Suppressor macrophage treated with lipopolysaccharide for 1 hour (primary cell): ENCODE results near the gene LELP1.
"Not testable (repeated sequence)": the region's sequence is repeated elsewhere in the genome, so short reads cannot be mapped to it uniquely, and the experiment has no call there.

Source experiments
- DNase-seq, 3 donors: peaks; one replicate each; pipeline ENCODE4 v3.0.0-alpha.2; 2020 to 2022

Gene LELP1

DNA sequence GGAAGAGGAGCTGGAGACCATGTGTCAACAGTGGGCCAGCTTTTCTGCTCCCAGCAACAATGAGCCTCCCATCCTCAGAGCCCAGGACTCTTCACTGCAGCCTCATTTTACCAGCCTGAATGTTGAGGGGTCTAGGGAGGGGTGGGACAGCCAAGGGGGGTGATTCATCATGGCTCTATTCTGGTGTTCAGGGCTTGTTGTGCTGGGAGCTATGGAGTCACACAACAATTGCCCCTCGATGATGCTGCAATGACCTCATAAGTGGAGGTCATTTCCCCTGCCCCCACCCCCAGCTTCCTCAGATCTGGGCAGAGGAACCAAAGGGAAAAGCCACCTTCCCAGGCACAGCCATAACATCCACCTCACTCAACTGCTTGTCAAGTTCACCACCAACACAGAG is at the start of gene LELP1:
TSS of gene LELP1 (plus strand) at position 301 of the 400 bp plus-strand sequence. CDS start 1,278 bp downstream, outside the sequence.
- DNase-seq = peak in 2 of 3 donors; percentile 8 to 25

DNA sequence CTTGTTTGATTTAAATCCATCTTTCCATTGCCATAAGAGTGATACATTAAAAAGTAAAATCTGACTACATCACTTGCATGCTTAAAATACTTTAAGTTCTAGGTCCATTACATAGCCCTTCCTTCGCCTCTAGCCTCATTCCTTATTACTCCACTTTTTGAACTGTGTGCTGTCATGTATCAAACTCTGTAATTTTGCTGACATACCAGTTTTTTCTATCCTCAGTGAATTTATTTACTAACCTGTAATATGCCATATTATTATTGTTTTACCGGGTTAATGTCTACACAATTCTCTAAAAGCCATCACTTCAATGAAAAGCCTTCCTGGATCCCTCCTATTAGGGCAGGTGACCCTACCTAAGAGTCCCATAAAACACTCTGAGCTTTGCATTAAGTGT is 47.7 kb upstream of the LELP1 start:
- DNase-seq = no peak

DNA sequence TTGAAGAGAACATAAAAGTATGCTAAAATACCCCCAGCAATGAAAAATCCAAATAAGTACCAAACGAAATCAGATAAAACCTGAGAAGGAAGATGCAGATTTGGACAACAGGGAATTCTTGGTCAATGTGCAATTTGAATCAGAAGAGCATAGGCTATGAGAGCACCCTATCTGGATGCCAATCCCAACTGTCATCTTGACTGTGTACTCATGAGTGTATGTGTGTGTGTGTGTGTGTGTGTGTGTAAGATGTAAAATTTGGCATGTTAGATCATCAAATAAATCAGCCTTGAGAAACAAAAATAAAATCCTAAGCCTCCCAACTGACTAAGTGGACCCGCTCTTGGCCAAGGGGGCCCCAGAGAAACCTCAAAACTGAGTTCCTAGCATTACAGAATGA is 34.5 kb upstream of the LELP1 start:
- DNase-seq = no peak

DNA sequence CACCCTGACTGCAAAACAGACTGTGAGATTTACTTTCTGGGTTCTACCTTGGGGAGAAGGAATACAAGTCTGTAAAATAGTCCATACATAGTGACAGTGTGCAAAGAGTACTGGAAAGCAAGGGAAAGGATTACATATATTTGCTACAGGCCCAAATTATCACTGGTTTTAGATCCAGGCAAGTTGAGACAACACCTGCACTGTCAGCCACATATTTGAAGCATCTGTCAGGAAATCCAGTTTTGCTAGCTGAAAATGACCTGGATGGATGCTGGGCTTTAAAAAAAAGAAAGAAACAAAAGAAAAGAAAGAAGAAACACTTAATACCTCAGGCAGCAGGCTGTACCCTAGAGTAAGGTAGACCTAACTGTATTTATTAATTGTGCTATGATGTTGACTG is 28.6 kb upstream of the LELP1 start:
- no peak for DNase-seq

DNA sequence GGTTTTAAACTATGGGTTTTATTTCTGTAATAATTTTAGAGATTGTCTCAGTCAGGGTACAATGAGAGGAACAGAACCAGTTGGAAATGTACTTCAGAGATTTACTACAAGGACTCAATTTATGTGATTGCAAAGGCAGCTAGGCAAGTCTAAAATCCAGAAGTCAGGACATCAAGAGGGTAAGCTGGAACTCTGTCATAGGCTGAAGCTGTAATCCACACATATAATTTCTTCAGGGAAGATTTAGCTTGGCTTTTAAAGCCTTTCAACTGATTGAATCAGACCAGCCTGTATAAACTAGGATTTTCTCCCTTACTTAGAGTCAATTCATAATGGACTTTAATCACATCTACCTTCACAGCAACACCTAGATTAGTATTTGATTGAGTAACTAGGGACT is 24.3 kb upstream of the LELP1 start:
- no peak for DNase-seq

DNA sequence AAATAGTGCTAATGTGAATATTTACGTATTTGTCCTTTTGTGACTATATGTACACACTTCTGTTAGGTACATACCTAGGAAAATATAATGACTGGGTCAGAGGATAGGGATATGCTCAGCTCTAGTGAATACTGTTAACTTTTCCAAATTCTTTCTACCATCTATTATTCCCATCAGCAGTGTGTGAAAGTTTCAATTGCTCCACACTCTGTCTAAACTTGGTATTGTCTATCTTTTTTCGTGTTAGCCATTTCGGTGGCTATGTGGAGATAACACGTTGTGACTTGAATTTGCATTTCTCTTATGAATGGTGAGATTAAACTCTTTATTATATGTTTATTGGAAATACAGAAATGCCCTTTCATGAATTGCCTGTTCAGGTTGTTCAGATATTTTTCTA is 22.7 kb upstream of the LELP1 start:
- no peak for DNase-seq

DNA sequence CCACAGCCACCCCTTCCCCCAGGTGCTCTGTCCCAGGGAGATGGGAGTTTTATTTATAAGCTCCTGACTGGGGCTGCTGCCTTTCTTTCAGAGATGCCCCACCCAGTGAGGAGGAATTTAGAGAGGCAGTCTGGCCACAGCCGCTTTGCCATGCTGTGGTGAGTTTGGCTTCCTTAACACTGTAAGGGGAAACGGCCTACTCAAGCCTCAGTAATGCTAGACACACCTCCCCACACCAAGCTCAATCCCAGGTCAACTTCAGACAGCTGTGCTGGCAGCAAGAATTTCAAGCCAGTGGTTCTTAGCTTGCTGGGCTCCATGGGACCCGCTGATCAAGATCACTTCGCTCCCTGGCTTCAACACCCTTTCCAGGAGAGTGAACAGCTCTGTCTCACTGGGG is 14.9 kb upstream of the LELP1 start:
- DNase-seq = not testable (repeated sequence)

DNA sequence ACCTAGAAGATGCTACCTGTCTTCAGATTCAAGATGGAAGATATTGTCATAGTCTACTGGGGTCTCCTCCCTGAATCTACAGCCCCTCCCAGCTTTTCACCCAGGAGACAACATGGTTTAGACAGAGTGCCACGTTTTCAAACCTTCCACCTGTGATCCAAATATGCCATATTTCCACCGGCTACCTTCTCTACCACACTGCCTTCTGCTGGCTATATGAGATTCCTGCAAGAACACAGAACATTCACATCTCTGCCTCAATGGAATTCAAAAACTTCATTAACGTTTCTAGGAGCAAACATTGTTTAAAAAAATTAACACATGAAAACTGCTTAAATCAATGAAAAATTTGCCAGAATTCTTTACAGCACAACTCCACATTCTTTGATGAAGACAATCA is 12.9 kb upstream of the LELP1 start:
- DNase-seq = no peak

DNA sequence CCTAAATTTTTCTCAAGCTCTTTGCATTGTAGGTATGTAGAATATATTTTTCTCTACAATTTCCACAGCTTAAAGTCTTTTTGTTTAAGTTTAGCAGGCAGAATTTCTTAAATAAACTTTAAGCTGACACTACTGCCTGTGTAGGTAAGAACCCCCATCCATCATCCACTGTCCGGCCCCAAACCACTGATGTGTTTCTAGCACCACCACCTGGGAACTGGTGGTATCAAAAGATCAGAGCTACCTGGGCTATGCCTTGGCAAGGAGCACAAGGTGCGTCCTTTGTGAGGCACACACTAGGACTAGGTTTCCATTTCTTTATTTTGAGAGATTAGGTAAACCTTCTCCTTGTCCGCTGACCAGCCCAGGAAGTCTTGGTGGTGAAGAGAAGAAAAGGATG is 10.5 kb upstream of the LELP1 start:
- DNase-seq = no peak

DNA sequence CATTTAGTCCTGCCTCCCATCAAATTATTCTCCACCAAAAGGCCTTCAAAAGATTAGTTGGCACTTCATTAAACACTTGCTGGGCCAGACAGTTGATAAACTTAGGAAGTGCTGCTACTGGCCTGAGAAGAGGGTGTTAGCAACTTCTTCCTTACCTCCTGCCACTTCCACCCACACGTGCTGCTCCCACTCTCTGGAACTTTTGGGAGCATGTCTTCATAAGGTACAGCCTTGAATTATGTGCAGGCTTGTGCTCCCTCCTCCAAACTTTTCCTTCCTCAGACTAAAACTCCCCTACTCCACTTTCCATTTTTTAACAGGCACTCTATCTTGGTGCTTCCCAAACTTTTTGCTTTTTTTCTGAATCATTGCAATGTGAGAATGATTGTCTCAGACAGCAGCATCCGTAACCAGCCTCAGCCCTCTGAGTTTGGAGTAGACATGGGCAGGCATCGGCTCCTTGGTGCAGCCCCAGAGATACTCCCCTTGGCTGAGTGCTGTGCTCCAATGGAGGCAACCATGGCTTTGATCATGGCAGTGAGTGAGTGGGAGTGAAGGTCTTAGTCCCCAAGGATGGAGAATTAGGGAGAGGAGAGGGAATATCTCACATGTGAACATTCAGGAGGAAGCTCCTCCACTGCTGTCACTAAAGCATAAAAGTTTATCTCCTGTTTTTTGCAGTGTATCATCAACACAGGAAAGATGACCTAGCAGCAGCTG is 8.7 kb upstream of the LELP1 start:
- no peak for DNase-seq

DNA sequence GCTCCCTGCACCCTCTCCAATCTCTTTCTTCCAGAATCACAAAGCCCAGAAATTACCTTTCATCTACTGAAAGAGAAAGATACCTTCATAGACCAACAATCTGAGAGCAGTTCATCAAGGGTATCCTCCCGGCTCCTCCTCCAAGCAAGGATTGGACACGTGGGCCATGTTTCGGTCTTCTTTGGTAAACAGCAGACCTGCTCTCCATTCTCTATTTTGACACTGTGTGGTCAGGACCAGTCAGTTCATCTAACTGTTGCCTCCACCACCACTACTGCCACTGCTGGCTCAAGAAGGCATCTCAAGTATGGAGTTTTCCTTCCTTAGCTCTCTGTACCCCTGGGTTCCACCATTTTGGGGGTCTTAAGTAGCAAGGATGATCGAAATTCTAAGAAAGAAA is 8.0 kb upstream of the LELP1 start:
- no peak for DNase-seq

DNA sequence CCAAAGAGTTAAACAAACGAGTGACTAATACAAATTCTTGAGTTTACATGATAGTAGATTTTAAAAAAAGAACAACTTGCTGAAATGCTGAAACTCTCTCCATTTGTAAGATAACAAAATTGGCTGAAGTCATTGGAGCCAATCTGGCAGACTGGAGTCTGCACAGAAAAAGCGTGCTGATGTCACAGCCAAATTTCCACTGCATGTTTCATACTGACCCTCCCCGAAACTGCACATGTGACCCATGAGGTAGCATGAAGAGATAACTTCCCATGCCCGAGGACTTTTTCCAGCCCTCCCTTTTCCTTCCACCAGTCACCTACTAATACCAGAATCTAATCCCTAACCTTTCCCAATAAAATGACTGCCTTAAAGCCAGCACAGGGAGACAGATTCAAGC is 1.2 kb upstream of the LELP1 start:
- no peak for DNase-seq

DNA sequence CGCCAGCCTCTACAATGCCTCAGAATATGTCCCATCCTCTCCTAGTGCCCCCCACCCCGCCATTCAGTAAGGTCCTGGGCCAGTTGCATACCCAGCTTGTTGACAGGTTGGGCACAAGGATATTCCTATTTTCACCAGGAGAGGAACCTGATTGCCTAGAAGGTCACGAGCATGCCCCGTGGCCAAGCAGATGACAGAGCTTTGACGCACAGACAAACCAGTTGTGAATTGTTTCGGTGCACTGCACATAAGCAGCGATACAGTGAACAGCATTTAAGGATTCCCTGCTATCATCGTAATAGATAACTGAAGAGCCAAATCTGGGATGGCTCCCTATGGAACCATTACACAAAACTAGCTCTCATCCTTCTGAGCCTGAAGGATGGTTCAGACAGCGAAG is 3.4 kb downstream of the LELP1 start:
- no peak for DNase-seq

DNA sequence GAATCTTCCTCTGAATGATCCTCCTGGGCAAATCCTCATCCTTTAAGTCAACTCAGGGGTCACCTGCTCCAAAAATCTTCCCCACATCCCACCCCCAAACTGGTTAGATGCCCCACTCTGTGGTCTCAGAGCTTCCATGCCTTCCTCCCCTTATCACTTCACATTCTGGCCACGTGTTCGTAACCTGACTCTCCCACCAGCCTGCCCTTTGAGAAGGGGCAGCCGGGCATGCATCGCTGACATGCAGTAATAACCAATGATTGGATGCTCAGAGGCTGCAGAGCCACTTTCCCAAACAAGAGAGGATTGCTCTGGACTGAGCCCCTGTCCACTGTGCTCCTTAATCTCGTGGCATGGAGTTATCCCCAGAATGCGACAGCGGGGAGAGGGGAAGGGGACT is 7.0 kb downstream of the LELP1 start:
- no peak for DNase-seq

DNA sequence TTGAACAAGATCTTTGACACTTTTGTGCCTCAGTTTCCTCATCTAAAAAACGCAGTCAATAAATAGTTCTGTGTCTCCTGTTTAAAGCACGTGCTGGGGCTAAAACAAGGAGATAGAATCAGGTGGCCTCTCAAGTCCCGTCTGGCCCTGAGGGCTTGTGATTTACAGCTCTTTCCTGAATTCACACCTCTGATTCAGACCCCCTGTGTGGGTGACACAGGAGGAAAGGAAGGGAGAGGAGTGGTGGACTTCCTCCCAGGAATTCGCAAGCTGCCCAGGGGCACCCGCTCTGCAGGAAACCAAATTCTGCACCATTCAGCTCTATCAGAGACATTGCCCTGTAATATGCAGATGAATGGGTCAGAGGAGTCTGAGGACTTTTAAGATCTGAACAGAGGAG is 9.0 kb downstream of the LELP1 start:
- no peak for DNase-seq

DNA sequence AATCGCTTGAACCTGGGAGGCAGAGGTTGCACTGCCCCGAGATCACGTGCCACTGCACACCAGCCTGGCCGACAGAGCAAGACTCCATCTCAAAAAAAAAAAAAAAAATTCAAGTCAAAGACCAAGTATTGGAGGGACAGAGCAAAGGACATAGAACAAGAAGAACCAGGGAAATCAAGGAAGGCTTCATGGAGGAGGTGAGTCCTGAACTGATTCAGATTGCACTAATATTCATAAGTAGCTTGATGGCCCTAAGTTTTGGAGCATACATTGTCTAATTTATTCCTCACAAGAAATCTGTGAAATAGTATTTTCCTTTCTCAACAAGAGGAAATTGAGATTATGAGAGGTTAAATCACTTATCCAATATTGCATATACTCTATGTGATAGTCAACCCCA is 10.3 kb downstream of the LELP1 start:
- no peak for DNase-seq

DNA sequence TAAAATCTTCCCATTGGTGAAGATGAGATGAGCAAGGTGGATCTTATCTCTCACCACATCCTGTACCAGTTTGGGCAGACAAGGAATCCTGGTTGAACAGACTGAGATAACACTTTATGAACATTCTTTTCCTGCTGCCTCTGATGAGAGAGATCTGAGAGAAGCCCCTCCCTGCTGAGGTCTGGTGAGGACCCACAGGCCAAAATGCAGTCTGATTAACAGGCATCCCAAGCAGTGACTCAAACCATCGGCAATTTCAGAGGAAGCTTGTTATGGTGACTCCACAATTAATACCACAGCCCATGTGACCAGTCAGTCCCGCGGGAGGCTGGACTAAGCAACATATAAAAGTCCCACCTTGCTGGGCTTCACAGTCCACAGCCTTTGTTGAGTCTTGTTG is 14.0 kb downstream of the LELP1 start, which contains the start of gene PRR9:
TSS of gene PRR9 (plus strand) at position 373 of the 400 bp plus-strand sequence. CDS start 561 bp downstream, outside the sequence.
- DNase-seq = peak in 1 of 3 donors; percentile 8

DNA sequence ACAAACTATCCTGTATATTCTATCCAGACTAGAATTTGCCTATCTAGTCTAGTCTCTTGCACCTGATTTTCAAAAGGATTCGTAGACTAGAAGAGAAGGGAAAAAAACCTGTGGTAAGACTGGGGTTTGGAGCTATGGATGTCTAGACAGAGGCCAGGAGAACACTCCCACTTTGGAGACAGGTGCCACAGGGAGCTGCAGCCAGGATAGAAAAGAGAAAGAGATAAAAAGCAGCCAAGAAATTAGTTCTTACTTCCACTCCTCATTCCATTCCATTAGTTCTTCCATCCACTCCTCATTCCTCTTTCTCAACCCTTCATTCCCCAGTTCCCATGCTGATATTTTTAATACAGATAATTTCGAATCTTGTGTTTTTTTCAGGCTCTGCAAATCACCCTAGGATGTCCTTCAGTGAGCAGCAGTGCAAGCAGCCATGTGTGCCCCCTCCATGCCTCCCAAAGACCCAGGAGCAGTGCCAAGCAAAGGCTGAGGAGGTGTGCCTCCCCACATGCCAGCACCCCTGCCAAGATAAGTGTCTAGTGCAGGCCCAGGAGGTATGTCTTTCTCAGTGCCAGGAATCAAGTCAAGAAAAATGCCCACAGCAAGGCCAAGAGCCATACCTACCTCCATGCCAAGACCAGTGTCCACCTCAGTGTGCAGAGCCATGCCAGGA is 14.7 kb downstream of the LELP1 start:
- no peak for DNase-seq

DNA sequence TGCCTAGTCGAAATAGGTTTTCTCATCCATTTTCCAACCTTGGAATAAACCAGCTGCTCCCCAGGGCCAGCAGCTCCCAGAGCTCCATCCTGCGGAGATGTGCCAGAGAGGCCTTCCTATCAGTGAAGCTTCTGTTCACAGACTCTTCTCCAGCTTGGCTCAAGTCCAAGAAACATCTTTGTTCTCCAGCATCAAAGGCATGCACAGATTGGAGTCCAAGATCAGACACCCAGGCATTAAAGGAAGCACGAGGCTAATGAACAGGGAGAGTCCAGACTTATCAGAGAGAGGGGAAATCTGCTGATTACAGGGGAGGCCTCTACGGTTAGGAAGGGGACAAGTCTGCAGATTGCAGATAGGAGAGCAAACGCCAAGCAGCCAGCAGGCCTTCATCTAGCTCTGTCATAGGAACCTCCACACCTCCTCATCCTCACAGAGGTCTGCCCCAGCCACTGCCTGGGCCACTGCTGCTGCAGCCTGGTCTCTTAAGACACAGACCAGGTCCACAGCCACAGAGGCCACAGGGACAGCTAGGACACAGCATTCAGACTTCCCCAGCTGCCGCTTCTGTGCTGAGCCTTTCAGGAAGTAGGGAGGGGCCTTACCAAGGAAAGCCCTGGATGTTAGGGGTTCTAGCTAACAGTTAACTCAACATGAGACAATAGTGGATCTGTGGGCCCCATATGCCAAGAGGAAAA is 17.5 kb downstream of the LELP1 start:
- DNase-seq = no peak

DNA sequence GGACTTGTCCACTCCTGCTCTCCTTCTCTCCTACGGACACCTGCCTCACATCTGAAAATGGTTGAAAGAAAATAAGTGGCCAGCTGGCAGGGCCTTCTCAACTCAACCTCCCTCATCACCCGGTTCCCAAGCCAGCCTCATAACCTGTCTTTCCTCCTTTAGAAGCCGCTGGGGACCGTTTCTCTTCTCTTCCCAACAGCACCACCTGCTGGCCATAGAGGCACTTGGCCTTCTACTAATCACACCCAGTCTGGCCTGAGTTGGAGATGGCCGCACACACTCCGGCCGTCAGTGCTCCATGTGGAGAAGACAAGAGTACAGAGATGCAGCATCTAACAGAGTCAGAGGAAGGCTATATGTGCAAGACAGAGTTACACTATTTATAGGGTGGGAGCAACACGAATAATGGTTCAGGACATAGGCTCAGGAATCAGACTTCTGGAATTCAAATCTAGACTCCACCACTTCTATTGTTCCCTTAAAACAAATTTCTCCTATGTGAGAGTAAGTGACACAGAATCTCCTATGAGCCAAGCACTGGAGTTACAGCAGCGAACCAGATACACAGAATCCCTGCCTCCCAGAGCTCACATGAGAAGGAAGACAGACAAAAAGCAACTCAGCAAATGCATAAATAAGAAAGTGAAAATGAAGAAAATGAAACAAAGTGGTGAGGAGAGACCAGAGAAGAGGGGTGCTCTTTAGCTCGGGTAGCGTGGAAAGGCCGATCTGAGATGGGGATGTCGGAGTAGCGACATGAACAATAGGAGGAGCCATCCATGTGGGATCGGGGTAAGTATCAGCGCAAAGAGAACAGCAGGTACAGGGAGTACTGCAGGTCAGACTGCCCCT is 20.0 kb downstream of the LELP1 start:
- DNase-seq = peak; percentile 59 to 73 (median 67)

DNA sequence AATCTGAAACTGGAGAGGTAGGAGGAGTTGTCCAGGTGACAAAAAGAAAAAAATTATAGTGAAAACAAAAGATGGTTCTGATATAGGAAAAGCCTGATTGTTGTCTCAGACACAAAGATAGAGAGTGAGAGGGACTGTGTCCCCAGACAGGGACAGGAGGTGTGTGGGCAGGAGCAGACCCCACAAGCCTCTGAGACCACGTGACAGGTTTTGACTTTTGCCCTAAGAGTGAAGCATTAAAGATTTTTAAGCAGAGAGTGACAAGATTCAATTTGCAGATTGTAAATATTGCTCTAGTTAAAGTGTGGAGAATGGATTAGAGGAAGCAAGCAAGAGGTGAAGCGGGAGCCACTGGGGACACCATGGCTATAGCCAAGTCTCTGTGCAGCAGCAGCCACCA is 24.6 kb downstream of the LELP1 start:
- DNase-seq = no peak

DNA sequence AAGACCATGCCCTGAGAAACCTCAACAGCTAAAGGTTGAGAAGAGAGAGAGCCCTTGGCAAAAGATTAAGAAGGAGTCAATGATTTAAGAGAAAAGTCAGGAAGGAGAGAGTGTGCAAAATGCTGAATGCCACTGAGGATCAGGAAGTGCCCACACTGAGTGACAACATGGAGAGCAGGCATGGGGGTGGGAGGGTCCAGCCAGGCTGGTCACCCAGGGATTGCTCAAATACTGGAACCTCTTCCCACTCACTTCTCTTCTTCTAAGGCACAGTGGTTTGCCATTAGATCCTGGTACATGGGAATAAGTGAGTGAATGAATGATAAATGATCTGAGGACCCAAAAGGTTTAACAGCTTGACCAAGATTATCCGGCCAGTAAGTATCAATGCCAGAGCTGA is 25.3 kb downstream of the LELP1 start:
- peak; percentile 71 to 78 (median 75) for DNase-seq
